Kidney epithelial cell (primary cell): ENCODE results near the gene PXMP4. TPM values are rescaled to one million over a fixed set of nuclear protein-coding genes. Genes with fewer than 3 reads are reported as not detected.

Experiments used
- DNase-seq: peaks from one replicate; pipeline ENCODE4 v3.0.0-alpha.2; 2010; ENCODE audit warnings: low read depth
- H3K27me3 ChIP-seq: 2 replicates; pipeline ENCODE4 v1.6.0; 2011; ENCODE audit warnings: low read length; ENCODE audit not compliant: control insufficient read depth, insufficient read depth
- H3K36me3 ChIP-seq: 2 replicates; pipeline ENCODE4 v1.5.1; 2011; ENCODE audit warnings: low read length; ENCODE audit not compliant: control insufficient read depth, insufficient read depth
- H3K4me3 ChIP-seq: 2 replicates; pipeline ENCODE4 v1.5.1; 2011; ENCODE audit warnings: low read depth, mild to moderate bottlenecking, control low read depth, low read length
- total RNA-seq: library from RNA; depleted of rRNA; stranded (reverse); fragments of >200 nt; gene quantifications from 2 replicates; pipeline ENCODE4 v1.2.3, GENCODE V29; 2015
- TF ChIP-seq, protein P1 (sequence below): IDR thresholded peaks from 2 replicates; pipeline ENCODE4 v1.5.1; 2011; ENCODE audit warnings: mild to moderate bottlenecking, moderate library complexity, low read length, control low read depth, inconsistent platforms; ENCODE audit not compliant: insufficient read depth, poor library complexity, severe bottlenecking

PXMP4 gene
- total RNA-seq, 1 donor from 2014 or later = 8.1 TPM

DNA sequence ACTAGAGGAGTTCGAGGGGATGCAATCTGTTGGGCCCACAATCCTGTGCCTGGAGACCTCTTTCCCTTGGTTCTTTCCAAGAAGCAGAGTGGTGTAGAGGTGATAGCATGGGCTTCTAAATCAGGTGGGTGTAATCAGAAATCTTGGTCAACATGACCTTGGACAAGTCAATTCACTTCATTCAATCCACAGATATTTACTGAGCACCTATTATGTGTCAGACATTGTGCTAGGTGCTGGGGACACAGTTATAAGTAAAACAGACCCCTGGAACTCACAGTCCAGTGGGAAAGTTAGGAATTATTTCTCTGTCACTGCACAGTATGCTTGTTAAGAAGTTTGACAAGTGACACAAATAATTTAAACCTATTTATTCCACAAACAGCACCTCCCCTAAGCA, 30.6 kb downstream of the PXMP4 start:
- H3K27me3 ChIP-seq = no peaks in the 10 kb centered on the region
- no peak for DNase-seq
- TF ChIP-seq, protein P1, sequence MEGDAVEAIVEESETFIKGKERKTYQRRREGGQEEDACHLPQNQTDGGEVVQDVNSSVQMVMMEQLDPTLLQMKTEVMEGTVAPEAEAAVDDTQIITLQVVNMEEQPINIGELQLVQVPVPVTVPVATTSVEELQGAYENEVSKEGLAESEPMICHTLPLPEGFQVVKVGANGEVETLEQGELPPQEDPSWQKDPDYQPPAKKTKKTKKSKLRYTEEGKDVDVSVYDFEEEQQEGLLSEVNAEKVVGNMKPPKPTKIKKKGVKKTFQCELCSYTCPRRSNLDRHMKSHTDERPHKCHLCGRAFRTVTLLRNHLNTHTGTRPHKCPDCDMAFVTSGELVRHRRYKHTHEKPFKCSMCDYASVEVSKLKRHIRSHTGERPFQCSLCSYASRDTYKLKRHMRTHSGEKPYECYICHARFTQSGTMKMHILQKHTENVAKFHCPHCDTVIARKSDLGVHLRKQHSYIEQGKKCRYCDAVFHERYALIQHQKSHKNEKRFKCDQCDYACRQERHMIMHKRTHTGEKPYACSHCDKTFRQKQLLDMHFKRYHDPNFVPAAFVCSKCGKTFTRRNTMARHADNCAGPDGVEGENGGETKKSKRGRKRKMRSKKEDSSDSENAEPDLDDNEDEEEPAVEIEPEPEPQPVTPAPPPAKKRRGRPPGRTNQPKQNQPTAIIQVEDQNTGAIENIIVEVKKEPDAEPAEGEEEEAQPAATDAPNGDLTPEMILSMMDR = no peak
- H3K36me3 ChIP-seq = no peaks in the 10 kb centered on the region
- H3K4me3 ChIP-seq = no peak overlapping the region

DNA sequence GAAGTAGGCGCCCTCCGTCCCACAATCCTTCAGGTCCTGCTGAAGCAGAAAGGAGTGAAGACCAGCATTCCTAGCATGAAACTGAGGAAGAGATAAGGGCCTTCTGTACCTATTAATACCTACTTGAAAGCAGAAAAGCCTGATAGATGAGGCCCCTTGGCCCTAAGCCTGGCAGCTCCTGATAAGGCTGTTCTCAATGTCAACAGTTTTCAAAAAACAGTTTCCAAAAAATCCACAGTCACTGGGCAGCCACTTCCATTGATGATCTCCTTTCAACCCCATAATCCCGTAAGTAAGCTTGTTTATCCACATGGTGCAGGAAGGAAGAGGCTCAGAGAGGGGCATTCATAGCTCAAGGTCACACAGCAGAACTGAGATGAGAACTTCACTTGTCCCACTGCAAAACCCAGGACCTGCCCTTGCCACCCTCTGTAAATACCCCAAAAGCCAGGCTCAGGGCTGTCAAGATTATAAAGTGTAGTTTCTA, 31.1 kb downstream of the PXMP4 start:
- no peak for DNase-seq
- Histone ChIP-seq H3K36me3 (no peaks in the 10 kb centered on the region), H3K4me3 (no peak overlapping the region), H3K27me3 (no peaks in the 10 kb centered on the region)
- TF ChIP-seq, protein P1 = no peak

DNA sequence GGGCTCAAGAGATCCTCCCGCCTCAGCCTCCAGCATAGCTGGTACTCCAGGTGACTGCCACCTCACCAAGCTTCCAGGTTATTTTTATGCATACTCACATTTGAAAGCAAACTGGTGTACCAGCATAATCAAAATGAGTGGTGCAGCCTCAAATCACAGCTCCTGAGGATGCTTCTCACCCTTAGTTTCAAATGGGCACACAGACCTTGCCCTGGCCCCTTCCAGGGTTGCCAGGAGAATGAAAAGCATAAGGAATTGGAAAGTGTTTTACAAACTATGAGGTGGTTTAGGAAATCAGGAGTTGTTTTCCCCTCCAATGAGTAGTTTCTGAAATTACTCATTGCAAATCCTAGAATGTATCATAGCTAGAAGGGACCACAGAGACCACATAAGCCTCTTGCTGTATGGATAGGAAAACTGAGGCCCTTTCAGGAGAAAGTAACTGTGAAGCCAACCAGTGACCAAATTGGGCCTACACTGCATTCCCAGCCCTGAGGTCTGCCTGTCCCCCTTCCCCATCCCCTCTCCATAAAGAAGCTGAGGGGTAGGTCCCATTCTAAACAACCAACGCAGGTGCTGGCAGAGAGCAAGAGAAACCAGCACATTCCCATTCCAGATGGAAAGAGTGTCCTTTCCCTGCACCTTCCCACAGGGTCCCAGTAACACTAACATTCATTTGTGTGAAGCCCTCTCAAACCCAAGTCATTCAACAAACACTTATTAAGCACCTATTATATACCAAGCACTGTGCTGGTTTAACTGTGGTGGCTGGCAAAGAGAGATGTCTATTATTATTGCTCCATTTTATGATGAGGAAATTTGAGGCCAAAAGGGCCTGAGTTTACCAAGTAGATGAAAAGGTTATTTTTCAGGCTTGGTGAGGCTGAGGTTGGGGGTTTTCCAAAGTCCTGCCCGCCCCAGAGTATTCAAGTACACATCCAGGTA, 31.8 kb downstream of the PXMP4 start:
- Histone ChIP-seq H3K36me3 (no peaks in the 10 kb centered on the region), H3K27me3 (no peaks in the 10 kb centered on the region), H3K4me3 (no peak overlapping the region)
- no peak for DNase-seq
- TF ChIP-seq, protein P1 = no peak

DNA sequence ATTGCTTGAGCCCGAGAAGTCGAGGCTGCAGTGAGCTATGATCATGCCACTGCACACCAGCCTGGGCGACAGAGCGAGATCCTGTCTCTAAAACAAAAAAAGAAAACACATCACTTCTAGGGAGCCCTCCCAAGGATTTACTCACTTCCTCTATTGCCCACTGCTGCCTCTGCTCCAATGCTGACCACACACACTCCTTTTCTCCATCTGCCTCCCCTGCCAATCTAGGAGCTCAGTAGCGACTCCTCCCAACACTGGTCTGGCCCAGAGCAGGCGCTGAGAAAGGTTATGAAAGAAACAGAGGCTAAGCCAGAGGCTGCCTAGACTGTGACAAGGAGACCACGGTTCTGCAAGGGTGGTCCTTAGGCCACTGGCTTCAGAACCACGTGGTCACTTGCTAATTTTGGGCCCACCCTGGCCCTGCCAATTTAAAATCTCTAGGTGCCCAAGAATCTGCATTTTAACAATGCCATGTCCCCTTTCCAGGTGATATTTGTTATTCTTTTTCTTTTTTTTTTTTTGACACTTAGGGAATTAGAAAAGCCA, 32.7 kb downstream of the PXMP4 start:
- no peak for DNase-seq
- TF ChIP-seq, protein P1 = no peak
- Histone ChIP-seq H3K4me3 (no peak overlapping the region), H3K27me3 (no peaks in the 10 kb centered on the region), H3K36me3 (no peaks in the 10 kb centered on the region)

DNA sequence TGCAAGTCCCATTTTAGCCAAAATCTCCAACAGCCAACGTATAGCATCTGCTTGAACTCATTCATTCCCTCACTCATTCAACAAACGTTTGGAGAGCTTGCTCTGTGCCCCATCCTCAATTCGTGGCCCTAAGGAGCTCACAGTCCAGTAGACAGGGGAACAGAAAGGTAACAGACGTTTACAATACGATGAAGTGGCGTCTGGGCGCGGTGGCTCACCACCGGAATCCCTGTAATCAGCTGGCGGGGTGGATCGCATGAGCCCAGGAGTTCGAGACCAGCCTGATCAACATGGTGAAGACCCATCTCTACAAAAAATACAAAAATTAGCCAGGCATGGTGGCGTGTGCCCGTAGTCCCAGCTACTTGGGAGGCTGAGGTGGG, 33.1 kb downstream of the PXMP4 start:
- H3K4me3 ChIP-seq = no peak overlapping the region
- no peak for DNase-seq
- no peaks in the 10 kb centered on the region for H3K27me3 ChIP-seq
- H3K36me3 ChIP-seq = no peaks in the 10 kb centered on the region
- TF ChIP-seq, protein P1 = no peak
